Endothelial cell of umbilical vein (primary cell): ENCODE data around the gene MORC3. TPM values are rescaled to one million over a fixed set of nuclear protein-coding genes. Genes with fewer than 3 reads are reported as not detected.

ENCODE experiments used
- BruUV-seq: library from RNA; stranded (reverse); fragments of 400-500 nt; replicated peaks from 2 replicates; lab custom pipeline; 2021; lab: Mats Ljungman, UMichigan
- CTCF ChIA-PET: fragments of 300-600, 350-600 bp; sonication (Branson Sonifier 250); formaldehyde crosslinking; loops from one replicate; lab custom pipeline; 2021; ENCODE audit warnings: antibody characterized with exemption, inconsistent platforms; lab: Charles Lee
- POLR2A ChIA-PET: fragments of 300-600, 350-600 bp; sonication (Branson Sonifier 250); formaldehyde crosslinking; loops from one replicate; lab custom pipeline; 2021; ENCODE audit warnings: antibody characterized with exemption, inconsistent platforms; lab: Charles Lee
- DNase-seq: peaks from one replicate; pipeline ENCODE4 v3.0.0-alpha.2; 2011; ENCODE audit warnings: low read depth, low spot score
- FAIRE-seq: peaks from 2 replicates; lab custom pipeline; 2011; peaks lifted over from hg19 to GRCh38; lab: Jason Lieb, UNC
- H2AFZ ChIP-seq: 2 replicates; pipeline ENCODE4 v1.6.0; 2012; ENCODE audit warnings: low read depth, low read length, control low read depth, inconsistent platforms
- H3K27ac ChIP-seq: 2 replicates; pipeline ENCODE4 v1.5.1; 2011; ENCODE audit warnings: low read depth, mild to moderate bottlenecking, control low read depth, low read length, moderate library complexity; ENCODE audit not compliant: insufficient read depth
- H3K27me3 ChIP-seq, 2 experiments: 2 replicates each; pipeline versions ENCODE4 v1.6.0 to v1.6.1; 2011; ENCODE audit warnings: low read length in 2 of 2, mixed read lengths in 1 of 2; ENCODE audit not compliant: control insufficient read depth in 2 of 2, insufficient read depth in 2 of 2
- H3K36me3 ChIP-seq, 2 experiments: 2 replicates in 1 of 2; 3 replicates in 1 of 2; pipeline ENCODE4 v1.5.1; 2011; ENCODE audit warnings: low read length in 2 of 2, mild to moderate bottlenecking in 1 of 2, moderate library complexity in 1 of 2; ENCODE audit not compliant: control insufficient read depth in 2 of 2, insufficient read depth in 2 of 2; ENCODE audit errors: extremely low read depth in 1 of 2
- H3K4me1 ChIP-seq: 3 replicates; pipeline ENCODE4 v1.5.1; 2011; ENCODE audit warnings: mild to moderate bottlenecking, low read length; ENCODE audit not compliant: control insufficient read depth, insufficient read depth; ENCODE audit errors: extremely low read depth
- H3K4me2 ChIP-seq: 2 replicates; pipeline ENCODE4 v1.6.1; 2011; ENCODE audit warnings: low read length, control low read depth, mixed read lengths; ENCODE audit not compliant: insufficient read depth
- H3K4me3 ChIP-seq, 3 experiments: fragments of 200-600 bp in 1 of 3; sonication (generic), shearing (Covaris generic) in 1 of 3; replicated peaks in 1 of 3; 2 replicates each; pipeline ENCODE4 v1.5.1; 2011 to 2016; ENCODE audit warnings: control low read depth in 3 of 3, low read length in 3 of 3, mild to moderate bottlenecking in 2 of 3, inconsistent platforms in 1 of 3, low read depth in 1 of 3, moderate library complexity in 1 of 3; ENCODE audit not compliant: insufficient read depth in 1 of 3
- H3K79me2 ChIP-seq: 2 replicates; pipeline ENCODE4 v1.6.0; 2012; ENCODE audit warnings: low read length, inconsistent platforms; ENCODE audit not compliant: control insufficient read depth, insufficient read depth
- H3K9ac ChIP-seq: replicated peaks from 2 replicates; pipeline ENCODE3; 2011; ENCODE audit warnings: low read length, control low read depth; ENCODE audit not compliant: insufficient read depth; ENCODE audit errors: extremely low read depth
- H3K9me1 ChIP-seq: replicated peaks from 3 replicates; pipeline ENCODE4 v1.6.0; 2011; ENCODE audit warnings: mild to moderate bottlenecking, low read length; ENCODE audit not compliant: control insufficient read depth, insufficient read depth; ENCODE audit errors: extremely low read depth
- H3K9me3 ChIP-seq: replicated peaks from 2 replicates; pipeline ENCODE4 v1.5.1; 2012; ENCODE audit warnings: low read length, inconsistent platforms; ENCODE audit not compliant: control insufficient read depth, insufficient read depth
- H4K20me1 ChIP-seq: replicated peaks from 2 replicates; pipeline ENCODE3; 2011; ENCODE audit warnings: mild to moderate bottlenecking, low read length; ENCODE audit not compliant: control insufficient read depth, insufficient read depth; ENCODE audit errors: extremely low read depth
- EZH2 ChIP-seq: IDR thresholded peaks from 2 replicates; pipeline ENCODE4 v1.6.1; 2012; ENCODE audit warnings: borderline replicate concordance, low read depth, mild to moderate bottlenecking, moderate library complexity, low read length, inconsistent platforms; ENCODE audit not compliant: severe bottlenecking
- FOS ChIP-seq: IDR thresholded peaks from 2 replicates; pipeline ENCODE4 v1.6.1; 2011; ENCODE audit warnings: mild to moderate bottlenecking, low read length, moderate library complexity, borderline replicate concordance; ENCODE audit not compliant: insufficient read depth
- GATA2 ChIP-seq: IDR thresholded peaks from 2 replicates; pipeline ENCODE4 v1.7.0; 2011; ENCODE audit warnings: low read depth, mild to moderate bottlenecking, moderate library complexity, mixed read lengths, low read length; ENCODE audit not compliant: insufficient read length, insufficient read depth
- JUN ChIP-seq: IDR thresholded peaks from 2 replicates; pipeline ENCODE4 v1.6.1; 2011; ENCODE audit warnings: borderline replicate concordance, low read depth; ENCODE audit not compliant: insufficient read length, insufficient read depth
- MYC ChIP-seq: IDR thresholded peaks from one replicate; pipeline ENCODE4 v1.6.1; 2011; ENCODE audit warnings: mild to moderate bottlenecking, low read depth, low read length
- POLR2A ChIP-seq: IDR thresholded peaks from 2 replicates; pipeline ENCODE4 v1.6.1; 2012; ENCODE audit warnings: low read depth, mild to moderate bottlenecking, control low read depth, low read length
- POLR2AphosphoS5 ChIP-seq: IDR thresholded peaks from 2 replicates; pipeline ENCODE4 v1.6.1; 2012; ENCODE audit warnings: low read depth, mild to moderate bottlenecking, control low read depth, low read length, moderate library complexity; ENCODE audit not compliant: insufficient read depth
- dilution Hi-C: fragments of 300-500 bp; cut with MboI; formaldehyde crosslinking; loops from one replicate; pipeline ENCODE4 v1.15.0; 2019; ENCODE audit warnings: low sequenced_read_pairs; ENCODE audit not compliant: extremely low pct_ligation_motif_present
- intact Hi-C: fragments of 100-400 bp; cut with micrococcal nuclease; formaldehyde crosslinking; loops from one replicate; pipeline ENCODE4 v1.10.0; 2022
- polyA plus RNA-seq, 4 experiments: library from polyadenylated mRNA; depleted of rRNA in 3 of 4; stranded (reverse) in 3 of 4; unstranded in 1 of 4; fragments of >200 nt; gene quantifications; 2 replicates each; pipeline versions ENCODE4 v1.2.1 to v1.2.3, GENCODE V29; 2011 to 2012; ENCODE audit warnings: missing spikeins in 1 of 4
- total RNA-seq: library from RNA; stranded (reverse); gene quantifications from 2 replicates; pipeline ENCODE4 v1.2.3, GENCODE V29; 2021
- TF ChIP-seq, protein P1 (sequence below): IDR thresholded peaks from 2 replicates; pipeline ENCODE4 v1.6.1; 2011; ENCODE audit not compliant: insufficient read depth, insufficient read length
- TF ChIP-seq, protein P2 (sequence below), 2 donors: IDR thresholded peaks; 1 replicate in 1 of 2; 2 replicates in 1 of 2; pipeline ENCODE4 v1.5.1; 2011; ENCODE audit warnings: low read length in 2 of 2, mild to moderate bottlenecking in 2 of 2, moderate library complexity in 2 of 2, control low read depth in 1 of 2, inconsistent platforms in 1 of 2, low read depth in 1 of 2; ENCODE audit not compliant: insufficient read depth in 1 of 2; ENCODE audit errors: extremely low read depth in 1 of 2

Gene MORC3
- total and polyA plus RNA-seq, 2 donors (not counting 3 experiments of a cell fraction or from before 2014, with no cell fraction given) = 7.3 to 25.3 TPM

DNA sequence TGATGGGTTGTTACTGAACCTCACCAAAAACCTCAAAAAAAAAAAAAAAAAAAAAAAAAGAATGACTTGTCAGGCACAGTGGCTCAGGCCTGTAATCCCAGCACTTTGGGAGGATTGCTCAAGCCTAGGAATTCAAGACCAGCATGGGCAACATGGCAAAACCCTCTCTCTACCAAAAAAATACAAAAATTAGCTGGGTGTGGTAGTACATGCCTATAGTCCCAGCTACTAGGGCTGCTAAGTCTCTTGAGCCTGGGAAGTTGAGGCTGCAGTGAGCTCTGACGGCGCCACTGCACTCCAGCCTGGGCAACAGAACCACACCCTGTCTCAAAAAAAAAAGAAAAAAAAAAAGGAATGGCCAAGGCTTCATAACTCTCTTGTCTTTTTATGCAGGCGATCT is 76.3 kb downstream of the MORC3 start:
- no peaks in the 10 kb centered on the region for H3K4me1 ChIP-seq
- no peak for FAIRE-seq
- TF ChIP-seq, protein P1, sequence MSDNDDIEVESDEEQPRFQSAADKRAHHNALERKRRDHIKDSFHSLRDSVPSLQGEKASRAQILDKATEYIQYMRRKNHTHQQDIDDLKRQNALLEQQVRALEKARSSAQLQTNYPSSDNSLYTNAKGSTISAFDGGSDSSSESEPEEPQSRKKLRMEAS = no peak
- no peak for TF ChIP-seq POLR2A
- no peak for TF ChIP-seq FOS
- TF ChIP-seq MYC = no peak
- no peak for TF ChIP-seq POLR2AphosphoS5
- no peak for TF ChIP-seq GATA2
- no peak for TF ChIP-seq JUN
- TF ChIP-seq, protein P2, sequence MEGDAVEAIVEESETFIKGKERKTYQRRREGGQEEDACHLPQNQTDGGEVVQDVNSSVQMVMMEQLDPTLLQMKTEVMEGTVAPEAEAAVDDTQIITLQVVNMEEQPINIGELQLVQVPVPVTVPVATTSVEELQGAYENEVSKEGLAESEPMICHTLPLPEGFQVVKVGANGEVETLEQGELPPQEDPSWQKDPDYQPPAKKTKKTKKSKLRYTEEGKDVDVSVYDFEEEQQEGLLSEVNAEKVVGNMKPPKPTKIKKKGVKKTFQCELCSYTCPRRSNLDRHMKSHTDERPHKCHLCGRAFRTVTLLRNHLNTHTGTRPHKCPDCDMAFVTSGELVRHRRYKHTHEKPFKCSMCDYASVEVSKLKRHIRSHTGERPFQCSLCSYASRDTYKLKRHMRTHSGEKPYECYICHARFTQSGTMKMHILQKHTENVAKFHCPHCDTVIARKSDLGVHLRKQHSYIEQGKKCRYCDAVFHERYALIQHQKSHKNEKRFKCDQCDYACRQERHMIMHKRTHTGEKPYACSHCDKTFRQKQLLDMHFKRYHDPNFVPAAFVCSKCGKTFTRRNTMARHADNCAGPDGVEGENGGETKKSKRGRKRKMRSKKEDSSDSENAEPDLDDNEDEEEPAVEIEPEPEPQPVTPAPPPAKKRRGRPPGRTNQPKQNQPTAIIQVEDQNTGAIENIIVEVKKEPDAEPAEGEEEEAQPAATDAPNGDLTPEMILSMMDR (IDR thresholded peaks at IDR 0.05; ENCODE audit: extremely low read depth in 1 of 2, insufficient read depth in 1 of 2, low read depth in 1 of 2, low read length in 2 of 2) = no peak
- TF ChIP-seq EZH2 = no peak
- no peak for DNase-seq
- no peaks in the 10 kb centered on the region for H4K20me1 ChIP-seq
- no peak overlapping the region for H3K4me3 ChIP-seq
- no peaks in the 10 kb centered on the region for H3K9me3 ChIP-seq
- dilution Hi-C loops (no loop called here), intact Hi-C loops (no loop called here)
- H3K27ac ChIP-seq = no peak overlapping the region
- H3K9me1 ChIP-seq = no peaks in the 10 kb centered on the region
- CTCF ChIA-PET = interaction anchor here (0.9 to 1.4 kb wide), 3 partner anchors 8 to 26 kb away, joined by 3 to 4 read pairs (median 3); no protein-coding TSS in a partner anchor
- BruUV-seq = no TSS peak
- no peaks in the 10 kb centered on the region for H3K79me2 ChIP-seq
- H3K36me3 ChIP-seq = peaks cover 0 to 3% of the 10 kb centered on the region in 2 experiments
- H2AFZ ChIP-seq = no peak overlapping the region
- H3K27me3 ChIP-seq = no peaks in the 10 kb centered on the region
- no peak overlapping the region for H3K9ac ChIP-seq
- POLR2A ChIA-PET = no interaction called here
- H3K4me2 ChIP-seq = no peak overlapping the region
